CD14-positive monocyte (primary cell): ENCODE data around the gene TENM3. TPM values are rescaled to one million over a fixed set of nuclear protein-coding genes. Genes with fewer than 3 reads are reported as not detected.

ENCODE experiments used
- DNase-seq, 3 donors: peaks; one replicate each; pipeline ENCODE4 v3.0.0-alpha.2; 2011 to 2022
- H2AFZ ChIP-seq: 2 replicates; pipeline ENCODE4 v1.6.0; 2012; ENCODE audit warnings: mild to moderate bottlenecking, low read depth, low read length, inconsistent platforms; ENCODE audit not compliant: insufficient read depth, poor library complexity, severe bottlenecking
- H3K27ac ChIP-seq, 2 donors: 1 replicate in 1 of 2; 2 replicates in 1 of 2; pipeline ENCODE4 v1.5.1; 2012 to 2013; ENCODE audit warnings: low read length in 2 of 2, control low read depth in 1 of 2, inconsistent platforms in 1 of 2, low read depth in 1 of 2, mild to moderate bottlenecking in 1 of 2
- H3K27me3 ChIP-seq, 2 donors: one replicate each; pipeline versions ENCODE4 v1.6.0 to v1.6.1; 2011 to 2013; ENCODE audit warnings: low read length in 2 of 2; ENCODE audit not compliant: control insufficient read depth in 2 of 2, insufficient read depth in 2 of 2
- H3K36me3 ChIP-seq, 2 donors: replicated peaks in 1 of 2; 1 replicate in 1 of 2; 2 replicates in 1 of 2; pipeline versions ENCODE4 v1.5.1 to v1.6.1; 2012 to 2013; ENCODE audit warnings: low read length in 2 of 2, control low read depth in 1 of 2, inconsistent platforms in 1 of 2, mild to moderate bottlenecking in 1 of 2; ENCODE audit not compliant: insufficient read depth in 2 of 2, control insufficient read depth in 1 of 2
- H3K4me1 ChIP-seq, 2 donors: 1 replicate in 1 of 2; 2 replicates in 1 of 2; pipeline versions ENCODE4 v1.5.1 to v1.6.1; 2012 to 2013; ENCODE audit warnings: low read length in 2 of 2, control low read depth in 1 of 2, inconsistent platforms in 1 of 2, mild to moderate bottlenecking in 1 of 2, moderate library complexity in 1 of 2; ENCODE audit not compliant: insufficient read depth in 2 of 2, control insufficient read depth in 1 of 2
- H3K4me2 ChIP-seq: replicated peaks from 2 replicates; pipeline ENCODE3; 2012; ENCODE audit warnings: low read length, moderate library complexity, mild to moderate bottlenecking; ENCODE audit not compliant: poor library complexity, severe bottlenecking; ENCODE audit errors: extremely low read depth
- H3K4me3 ChIP-seq, 3 experiments: fragments of 200-600 bp in 1 of 3; sonication (generic) in 1 of 3; replicated peaks in 1 of 3; 1 replicate in 2 of 3; 2 replicates in 1 of 3; pipeline ENCODE4 v1.5.1; 2011 to 2013; ENCODE audit warnings: low read length in 3 of 3, mild to moderate bottlenecking in 3 of 3, control low read depth in 2 of 3, low read depth in 2 of 3, inconsistent platforms in 1 of 3, moderate library complexity in 1 of 3
- H3K79me2 ChIP-seq: 2 replicates; pipeline ENCODE4 v1.6.0; 2012; ENCODE audit warnings: mild to moderate bottlenecking, control low read depth, inconsistent platforms, low read length, moderate library complexity; ENCODE audit not compliant: insufficient read depth
- H3K9ac ChIP-seq: 2 replicates; pipeline ENCODE4 v1.6.0; 2017; ENCODE audit warnings: low read length, mild to moderate bottlenecking; ENCODE audit not compliant: insufficient read depth, poor library complexity, severe bottlenecking
- H3K9me3 ChIP-seq, 2 donors: replicated peaks in 1 of 2; 1 replicate in 1 of 2; 2 replicates in 1 of 2; pipeline versions ENCODE4 v1.5.1 to v1.6.1; 2012 to 2013; ENCODE audit warnings: low read length in 2 of 2, control low read depth in 1 of 2; ENCODE audit not compliant: control insufficient read depth in 1 of 2, insufficient read depth in 1 of 2
- H4K20me1 ChIP-seq: 2 replicates; pipeline ENCODE4 v1.6.0; 2012; ENCODE audit warnings: mild to moderate bottlenecking, low read length, control low read depth, moderate library complexity; ENCODE audit not compliant: insufficient read depth
- H3K27ac Mint-ChIP-seq, 7 donors: one replicate each; pipeline ENCODE4 v1.8.0; 2020; ENCODE audit warnings: mild to moderate bottlenecking in 7 of 7, mixed read lengths in 7 of 7, moderate library complexity in 6 of 7, inconsistent platforms in 2 of 7
- H3K27me3 Mint-ChIP-seq, 3 donors: one replicate each; pipeline ENCODE4 v1.8.0; 2021 to 2022; ENCODE audit warnings: low read depth in 3 of 3, mild to moderate bottlenecking in 3 of 3, mixed read lengths in 3 of 3, moderate library complexity in 3 of 3, inconsistent platforms in 1 of 3
- H3K36me3 Mint-ChIP-seq, 2 donors: one replicate each; pipeline ENCODE4 v1.8.0; 2020; ENCODE audit warnings: mixed read lengths in 2 of 2, inconsistent platforms in 1 of 2, mild to moderate bottlenecking in 1 of 2
- H3K4me1 Mint-ChIP-seq: one replicate; pipeline ENCODE4 v1.8.0; 2020; ENCODE audit warnings: mild to moderate bottlenecking, mixed read lengths
- H3K4me3 Mint-ChIP-seq, 2 donors: one replicate each; pipeline ENCODE4 v1.8.0; 2020; ENCODE audit warnings: mild to moderate bottlenecking in 2 of 2, mixed read lengths in 2 of 2, moderate library complexity in 1 of 2
- H3K9me3 Mint-ChIP-seq, 7 donors: one replicate each; pipeline ENCODE4 v1.8.0; 2020 to 2022; ENCODE audit warnings: mixed read lengths in 7 of 7, mild to moderate bottlenecking in 6 of 7, moderate library complexity in 6 of 7, inconsistent platforms in 2 of 7
- CTCF ChIP-seq: fragments of 200-600 bp; IDR thresholded peaks from one replicate; pipeline ENCODE4 v1.8.0; 2022; ENCODE audit warnings: antibody characterized with exemption, mild to moderate bottlenecking
- WGBS: methylation state at CpG from one replicate; pipeline ENCODE4 v1.1.5; 2013; ENCODE audit warnings: missing lambda C conversion rate; ENCODE audit not compliant: insufficient coverage; 5-methylcytosine and 5-hydroxymethylcytosine counted together
- intact Hi-C, 2 donors: fragments of 100-400 bp; cut with micrococcal nuclease; formaldehyde crosslinking; loops; one replicate each; pipeline versions ENCODE4 v1.15.0 to v1.15.1; 2023
- polyA plus RNA-seq, 3 donors: library from polyadenylated mRNA; depleted of rRNA in 1 of 3; unstranded in 2 of 3; stranded (reverse) in 1 of 3; fragments of 300-500 nt in 2 of 3; fragments of >200 nt in 1 of 3; fragmentation: Illumina TruSeq in 2 of 3; gene quantifications; 1 replicate in 2 of 3; 2 replicates in 1 of 3; pipeline ENCODE4 v1.2.3, GENCODE V29; 2012 to 2021

The TENM3 gene
- polyA plus RNA-seq, 3 donors: not detected

- no peak overlapping the region for H3K4me3 Mint-ChIP-seq
- no peaks in the 10 kb centered on the region for H3K27me3 ChIP-seq
- peaks cover 3% of the 10 kb centered on the region for H3K4me1 Mint-ChIP-seq
- DNase-seq: no peak
- H3K9me3 ChIP-seq: no peaks in the 10 kb centered on the region
- no peak overlapping the region for H3K4me3 ChIP-seq
- peaks cover 0 to 1% (median 0%) of the 10 kb centered on the region in 7 donors for H3K9me3 Mint-ChIP-seq
- H3K27me3 Mint-ChIP-seq: peaks cover 7 to 9% (median 9%) of the 10 kb centered on the region in 3 donors
- H3K27ac Mint-ChIP-seq: no peak overlapping the region
- H3K27ac ChIP-seq: no peak overlapping the region
- H3K36me3 Mint-ChIP-seq: no peaks in the 10 kb centered on the region
- H3K4me2 ChIP-seq: no peak overlapping the region
- no peaks in the 10 kb centered on the region for H3K4me1 ChIP-seq
- H3K9ac ChIP-seq: no peak overlapping the region
- H3K79me2 ChIP-seq: no peaks in the 10 kb centered on the region
- H4K20me1 ChIP-seq: no peaks in the 10 kb centered on the region
- no peaks in the 10 kb centered on the region for H3K36me3 ChIP-seq
- H2AFZ ChIP-seq: no peak overlapping the region
- WGBS: 95% methylated on average over 7 of the region's 8 CpGs
- intact Hi-C loops: no loop called here
- TF ChIP-seq CTCF: no peak
Observed at GRCh38 chr4:182846036-182846435, 602.8 kb downstream of the TENM3 start.

- no peak overlapping the region for H3K4me3 ChIP-seq
- no peaks in the 10 kb centered on the region for H3K36me3 Mint-ChIP-seq
- H3K36me3 ChIP-seq: no peaks in the 10 kb centered on the region
- TF ChIP-seq CTCF: no peak
- H3K27ac ChIP-seq: no peak overlapping the region
- peaks cover 3% of the 10 kb centered on the region for H3K4me1 Mint-ChIP-seq
- no peaks in the 10 kb centered on the region for H4K20me1 ChIP-seq
- H3K27ac Mint-ChIP-seq: no peak overlapping the region
- no peak overlapping the region for H2AFZ ChIP-seq
- H3K4me2 ChIP-seq: no peak overlapping the region
- H3K79me2 ChIP-seq: no peaks in the 10 kb centered on the region
- peaks cover 2 to 4% (median 3%) of the 10 kb centered on the region in 7 donors for H3K9me3 Mint-ChIP-seq
- H3K9me3 ChIP-seq: peaks cover 0 to 2% of the 10 kb centered on the region in 2 donors
- no peak overlapping the region for H3K4me3 Mint-ChIP-seq
- H3K4me1 ChIP-seq: no peaks in the 10 kb centered on the region
- peaks cover 7 to 9% (median 8%) of the 10 kb centered on the region in 3 donors for H3K27me3 Mint-ChIP-seq
- no peaks in the 10 kb centered on the region for H3K27me3 ChIP-seq
- WGBS: 94% methylated on average over 24 of the region's 27 CpGs
- intact Hi-C loops: no loop called here
- no peak for DNase-seq
- H3K9ac ChIP-seq: no peak overlapping the region
Observed at GRCh38 chr4:182847576-182848450, 604.6 kb downstream of the TENM3 start.
